Spleen (tissue), 11 donors: ENCODE measurements around the gene NAT14. TPM values are rescaled to one million over a fixed set of nuclear protein-coding genes. Genes with fewer than 3 reads are reported as not detected.

ENCODE experiments used
- DNase-seq: peaks from one replicate; pipeline ENCODE4 v3.0.0-alpha.2; 2020
- H3K27ac ChIP-seq, 8 donors: fragments of 200-600 bp; sonication (generic) in 7 of 8; 1 replicate in 4 of 8; 2 replicates in 4 of 8; pipeline versions ENCODE4 v1.5.0 to v1.8.0; 2016 to 2021; ENCODE audit warnings: inconsistent platforms in 4 of 8, mild to moderate bottlenecking in 4 of 8, moderate library complexity in 1 of 8
- H3K27me3 ChIP-seq, 7 donors: fragments of 200-600 bp; sonication (generic) in 6 of 7; replicated peaks in 1 of 7; 1 replicate in 4 of 7; 2 replicates in 3 of 7; pipeline versions ENCODE4 v1.5.0 to v1.8.0; 2016 to 2021; ENCODE audit warnings: inconsistent platforms in 3 of 7, mild to moderate bottlenecking in 1 of 7
- H3K36me3 ChIP-seq, 6 donors: fragments of 200-600 bp; sonication (generic) in 5 of 6; 1 replicate in 4 of 6; 2 replicates in 2 of 6; pipeline versions ENCODE4 v1.5.0 to v1.8.0; 2016 to 2021; ENCODE audit warnings: inconsistent platforms in 2 of 6
- H3K4me1 ChIP-seq, 6 donors: fragments of 200-600 bp; sonication (generic) in 5 of 6; 1 replicate in 3 of 6; 2 replicates in 3 of 6; pipeline versions ENCODE4 v1.5.0 to v1.8.0; 2016 to 2021; ENCODE audit warnings: inconsistent platforms in 3 of 6
- H3K4me3 ChIP-seq, 8 donors: fragments of 200-600 bp; sonication (generic) in 7 of 8; 1 replicate in 4 of 8; 2 replicates in 4 of 8; pipeline versions ENCODE4 v1.5.0 to v1.8.0; 2016 to 2021; ENCODE audit warnings: inconsistent platforms in 4 of 8, mild to moderate bottlenecking in 4 of 8, moderate library complexity in 2 of 8
- H3K9me3 ChIP-seq, 8 donors: fragments of 200-600 bp; sonication (generic) in 7 of 8; 1 replicate in 4 of 8; 2 replicates in 4 of 8; pipeline versions ENCODE4 v1.5.0 to v1.8.0; 2016 to 2021; ENCODE audit warnings: inconsistent platforms in 4 of 8
- CTCF ChIP-seq, 11 experiments: fragments of 200-600 bp in 7 of 11; fragments of 450-650 bp in 4 of 11; sonication (generic) in 4 of 11; IDR thresholded peaks in 8 of 11; conservative IDR thresholded peaks in 3 of 11; 1 replicate in 7 of 11; 2 replicates in 4 of 11; pipeline versions ENCODE4 v1.4.0 to v1.8.0; 2016 to 2021; ENCODE audit warnings: antibody characterized with exemption in 11 of 11, inconsistent platforms in 4 of 11, mild to moderate bottlenecking in 1 of 11
- POLR2A ChIP-seq, 3 donors: fragments of 450-650 bp; IDR thresholded peaks; one replicate each; pipeline ENCODE4 v1.5.1; 2017; ENCODE audit warnings: antibody characterized with exemption in 3 of 3, mild to moderate bottlenecking in 1 of 3
- POLR2AphosphoS5 ChIP-seq, 3 donors: sonication (generic); formaldehyde crosslinking; IDR thresholded peaks; one replicate each; pipeline ENCODE4 v1.5.1; 2017; ENCODE audit warnings: antibody characterized with exemption in 3 of 3
- WGBS, 5 donors: extraction: QIAGEN DNeasy Blood & Tissue Kit in 3 of 5; methylation state at CpG; one replicate each; pipeline versions ENCODE4 v1.1.5 to v1.1.7; 2013 to 2018; 5-methylcytosine and 5-hydroxymethylcytosine counted together
- intact Hi-C: fragments of 100-400 bp; cut with DNase I; formaldehyde crosslinking; loops from one replicate; pipeline ENCODE4 v1.15.0; 2023; ENCODE audit warnings: low total_unique reads
- polyA plus RNA-seq, 3 donors: library from polyadenylated mRNA; stranded (reverse); fragments of 200-250 nt; gene quantifications; one replicate each; pipeline ENCODE4 v1.2.1, GENCODE V29; 2013
- total RNA-seq, 7 donors: library from RNA; depleted of rRNA in 3 of 7; stranded (reverse); fragments of >200 nt in 3 of 7; fragmentation: NEBNext Ultra II Directional in 4 of 7; extraction: Animal tissue kit (Norgen Biotek cat#: 25700) in 4 of 7; gene quantifications; one replicate each; pipeline versions ENCODE4 v1.1.0 to v1.2.1, GENCODE V29; 2016 to 2021
- donor health status: healthy with polysubstance abuse.
- donor health status: DM: no; HTN: no; CAD: no; lungs with moderate emphysema.
- donor health status: DM: no; HTN: no; CAD: no.
- donor health status: Bipolar disorder and iron deficiency.
- donor health status: healthy.
- donor health status: DM: no; HTN: no; CAD: no.
- donor health status: DM: yes; HTN: yes; CAD: no.

NAT14 gene
- total and polyA plus RNA-seq, 10 donors: 1.9 to 17.7 (median 8.2) TPM

GRCh38 chr19:55491546-55492360, 6.8 kb downstream of the NAT14 start:
- intact Hi-C loops: no loop called here
- no peak for DNase-seq
- H3K27ac ChIP-seq: peak overlapping the region in 7 of 8 donors; percentile 22 to 88 (median 83)

GRCh38 chr19:55492362-55492944, 7.5 kb downstream of the NAT14 start:
- peak overlapping the region in 7 of 8 donors; percentile 22 to 88 (median 83) for H3K27ac ChIP-seq
- H3K4me1 ChIP-seq: peaks cover 0 to 41% (median 14%) of the 10 kb centered on the region in 6 donors
- H3K9me3 ChIP-seq: no peaks in the 10 kb centered on the region
- TF ChIP-seq POLR2AphosphoS5 (IDR thresholded peaks at IDR 0.05) (no peak), CTCF (IDR thresholded peaks at IDR 0.05 in 8 of 11, conservative IDR thresholded peaks at IDR 0.05 in 3 of 11) (no peak), POLR2A (IDR thresholded peaks at IDR 0.05) (no peak)
- H3K27me3 ChIP-seq: peaks cover 0 to 60% (median 14%) of the 10 kb centered on the region in 7 donors
- intact Hi-C loops: no loop called here
- 44 to 67% (median 55%) methylated on average over 12 of the region's 12 CpGs for WGBS, 5 donors
- DNase-seq: no peak
- H3K36me3 ChIP-seq: no peaks in the 10 kb centered on the region
- H3K4me3 ChIP-seq: no peak overlapping the region

More at GRCh38 chr19:55491546-55492360, 6.8 kb downstream of the NAT14 start:
- Histone ChIP-seq H3K9me3 (no peaks in the 10 kb centered on the region), H3K4me1 (peaks cover 0 to 48% (median 21%) of the 10 kb centered on the region in 6 donors), H3K36me3 (no peaks in the 10 kb centered on the region), H3K27me3 (peaks cover 0 to 60% (median 14%) of the 10 kb centered on the region in 7 donors), H3K4me3 (no peak overlapping the region)
- TF ChIP-seq CTCF (IDR thresholded peaks at IDR 0.05 in 8 of 11, conservative IDR thresholded peaks at IDR 0.05 in 3 of 11) (no peak), POLR2A (IDR thresholded peaks at IDR 0.05) (no peak), POLR2AphosphoS5 (IDR thresholded peaks at IDR 0.05) (no peak)
- 72 to 79% (median 75%) methylated on average over 23 to 24 of the region's 24 CpGs for WGBS, 5 donors

GRCh38 chr19:55493052-55493644, 8.2 kb downstream of the NAT14 start:
- Histone ChIP-seq H3K9me3 (no peaks in the 10 kb centered on the region), H3K4me1 (peaks cover 0 to 34% (median 9%) of the 10 kb centered on the region in 6 donors), H3K27me3 (peaks cover 0 to 60% (median 14%) of the 10 kb centered on the region in 7 donors), H3K4me3 (peak overlapping the region in 6 of 8 donors; percentile 12 to 56 (median 25)), H3K36me3 (peaks cover 0 to 5% (median 0%) of the 10 kb centered on the region in 6 donors), H3K27ac (peak overlapping the region; percentile 27 to 88 (median 84))
- WGBS, 5 donors: 54 to 68% (median 59%) methylated on average over 16 to 18 of the region's 18 CpGs
- intact Hi-C loops: no loop called here
- TF ChIP-seq POLR2A (IDR thresholded peaks at IDR 0.05): no peak
- peak in 2 of 3 donors; percentile 21 to 35 for TF ChIP-seq POLR2AphosphoS5 (IDR thresholded peaks at IDR 0.05)
- DNase-seq: no peak

- H3K9me3 ChIP-seq: no peaks in the 10 kb centered on the region
- intact Hi-C loops: no loop called here
- H3K27me3 ChIP-seq: peaks cover 0 to 60% (median 14%) of the 10 kb centered on the region in 7 donors
- H3K36me3 ChIP-seq: peaks cover 0 to 6% (median 0%) of the 10 kb centered on the region in 6 donors
- WGBS, 5 donors: 43 to 66% (median 52%) methylated on average over 31 to 38 of the region's 38 CpGs; no CpG with 5 or more reads in 1 of the 5 donors
- H3K4me3 ChIP-seq: peak overlapping the region in 6 of 8 donors; percentile 22 to 56 (median 26)
- TF ChIP-seq POLR2A (IDR thresholded peaks at IDR 0.05) (no peak), POLR2AphosphoS5 (IDR thresholded peaks at IDR 0.05) (peak in 2 of 3 donors; percentile 50 to 56), CTCF (IDR thresholded peaks at IDR 0.05 in 8 of 11, conservative IDR thresholded peaks at IDR 0.05 in 3 of 11) (no peak)
- peak overlapping the region; percentile 27 to 88 (median 84) for H3K27ac ChIP-seq
- DNase-seq: no peak
- H3K4me1 ChIP-seq: peaks cover 0 to 33% (median 9%) of the 10 kb centered on the region in 6 donors
Observed at GRCh38 chr19:55493645-55494171, 8.7 kb downstream of the NAT14 start.
